ENCODE data around the gene USO1.

- TF ChIP-seq CTCF (IDR thresholded peaks at IDR 0.05): no peak
- TF ChIP-seq POLR2A (IDR thresholded peaks at IDR 0.05): no peak
These were observed 119.8 kb downstream of the USO1 start for GRCh38 chr4:75844151-75844662.

Data from prostate gland (tissue), 2 donors.